Hematopoietic multipotent progenitor cell (in vitro differentiated cells): ENCODE measurements around the gene THNSL1. TPM values are rescaled to one million over a fixed set of nuclear protein-coding genes. Genes with fewer than 3 reads are reported as not detected.
"Not testable (repeated sequence)": the region's sequence is repeated elsewhere in the genome, so short reads cannot be mapped to it uniquely, and the experiment has no call there.

Source experiments
- DNase-seq, 3 donors: peaks; one replicate each; pipeline ENCODE4 v3.0.0-alpha.2; 2011 to 2015; ENCODE audit warnings: low read depth in 2 of 3, low spot score in 2 of 3
- total RNA-seq: library from RNA; depleted of rRNA; stranded (reverse); fragments of >200 nt; gene quantifications from one replicate; pipeline ENCODE4 v1.2.3, GENCODE V29; 2012

The THNSL1 gene
- total RNA-seq, 1 donor = 3.0 TPM

DNA sequence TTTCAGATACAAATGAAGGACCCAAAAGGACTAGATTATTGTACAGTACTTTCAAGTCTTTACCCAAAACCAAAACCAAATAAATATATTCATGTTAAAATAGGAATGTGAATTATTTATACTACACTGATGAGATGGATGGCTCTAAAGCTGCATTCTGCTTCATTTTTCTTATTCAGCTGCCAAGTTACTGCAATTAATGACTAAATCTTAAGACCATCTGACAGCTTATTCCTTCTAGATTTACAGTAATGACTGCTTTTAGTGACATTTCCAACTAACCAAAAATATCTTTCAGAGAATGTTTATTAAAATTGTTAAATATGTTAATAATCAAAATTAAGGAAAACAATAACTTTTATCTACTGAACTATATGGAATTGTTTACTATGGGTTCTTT, 21.3 kb upstream of the THNSL1 start:
- no peak for DNase-seq

DNA sequence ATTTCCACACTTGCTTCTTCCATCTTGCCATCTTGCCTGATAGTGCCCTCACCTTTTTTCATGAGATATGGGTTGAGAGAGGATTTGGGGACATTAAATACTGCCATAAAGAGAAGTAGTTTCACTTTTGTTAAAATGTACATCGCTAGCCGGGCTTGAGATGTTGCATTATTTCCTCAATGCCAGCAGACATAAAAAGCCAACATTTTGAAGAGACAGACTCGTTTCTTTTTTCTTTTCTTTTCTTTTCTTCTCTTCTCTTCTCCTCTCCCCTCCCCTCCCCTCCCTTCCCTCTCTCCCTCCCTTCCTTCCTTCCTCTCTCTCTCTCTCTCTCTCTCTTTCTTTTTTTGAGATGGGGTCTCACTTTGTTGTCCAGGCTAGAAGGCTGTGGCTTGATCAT, 18.4 kb upstream of the THNSL1 start:
- DNase-seq = no peak

GRCh38 chr10:25011591-25011990, 4.8 kb upstream of the THNSL1 start:
- not testable (repeated sequence) for DNase-seq

DNA sequence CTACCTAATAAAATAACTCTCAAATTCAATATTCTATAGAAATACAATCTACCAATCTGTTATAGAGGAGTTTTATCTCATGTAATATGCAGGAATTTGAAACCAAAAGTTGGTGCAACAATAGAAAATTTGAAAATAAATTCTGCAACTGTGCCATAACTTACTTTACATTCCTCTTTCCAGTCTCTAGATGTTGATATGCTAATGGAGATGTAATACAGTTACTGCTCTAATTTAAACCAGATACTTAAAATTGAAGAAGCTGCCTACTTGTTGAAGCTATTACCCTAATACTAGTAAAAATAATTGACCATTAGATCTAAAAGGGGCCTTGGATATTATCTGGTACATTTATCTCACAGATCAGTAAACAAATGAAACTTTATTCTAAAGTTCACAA, 1.8 kb upstream of the THNSL1 start:
- no peak for DNase-seq

DNA sequence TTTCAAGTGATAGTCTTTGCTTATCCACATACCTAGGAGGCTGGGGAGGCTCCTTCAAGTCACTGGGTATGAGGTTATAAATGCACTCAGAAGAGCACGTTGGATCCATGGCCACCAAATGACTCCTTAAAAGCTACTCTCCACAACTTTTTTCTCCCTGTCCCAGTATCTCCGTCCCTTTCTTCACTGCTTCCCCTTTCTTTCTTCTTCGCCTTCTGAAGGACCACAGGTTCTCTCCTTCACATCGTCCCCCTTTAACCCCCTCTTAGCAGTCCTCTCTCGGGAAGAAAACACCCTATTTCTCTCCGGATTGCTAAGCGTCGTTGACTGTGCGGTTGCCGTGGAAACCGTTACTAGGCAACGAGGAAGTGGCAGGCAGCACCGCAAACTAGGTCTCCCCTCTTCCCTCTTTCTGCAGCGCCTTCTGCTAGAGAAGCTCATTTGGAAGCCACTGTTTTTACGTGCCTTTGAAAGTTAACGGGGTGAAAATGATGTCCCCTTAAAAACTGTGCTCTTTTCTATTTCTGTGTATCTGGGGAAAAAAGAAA, 510 bp upstream of the THNSL1 start, which contains the start of gene ENKUR:
TSS of gene ENKUR (minus strand) at position 331 of the 548 bp plus-strand sequence. CDS start at position 109, 222 bp downstream.
- DNase-seq = peak; percentile 95 to 96 (median 96)

DNA sequence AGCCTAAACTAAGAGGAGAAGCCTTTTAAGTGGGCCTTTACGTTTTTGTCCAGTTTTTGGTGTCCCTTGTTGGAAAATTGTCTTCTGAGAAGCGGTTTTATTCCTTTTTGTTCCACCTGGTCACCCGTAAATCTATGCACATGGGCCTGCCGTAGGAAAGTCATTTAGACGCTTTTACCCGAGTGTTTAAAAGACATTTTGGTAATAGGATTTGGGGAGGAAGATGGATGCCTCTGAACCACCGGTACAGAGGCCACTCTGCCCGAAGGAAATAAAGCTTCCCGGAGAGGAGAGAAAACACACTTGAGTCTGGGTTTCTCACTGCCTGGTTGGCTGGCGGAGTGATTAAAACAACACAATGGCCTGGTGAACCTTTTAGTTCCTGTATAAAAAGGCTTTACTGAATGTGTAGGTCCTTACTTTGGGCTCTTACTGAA, 760 bp downstream of the THNSL1 start:
- no peak for DNase-seq

GRCh38 chr10:25017661-25018060, 1.2 kb downstream of the THNSL1 start:
- DNase-seq = no peak

GRCh38 chr10:25018703-25019102, 2.3 kb downstream of the THNSL1 start:
- no peak for DNase-seq

- peak in 1 of 3 donors; percentile 4 for DNase-seq
These were observed 6.9 kb downstream of the THNSL1 start for GRCh38 chr10:25023278-25023677.

DNA sequence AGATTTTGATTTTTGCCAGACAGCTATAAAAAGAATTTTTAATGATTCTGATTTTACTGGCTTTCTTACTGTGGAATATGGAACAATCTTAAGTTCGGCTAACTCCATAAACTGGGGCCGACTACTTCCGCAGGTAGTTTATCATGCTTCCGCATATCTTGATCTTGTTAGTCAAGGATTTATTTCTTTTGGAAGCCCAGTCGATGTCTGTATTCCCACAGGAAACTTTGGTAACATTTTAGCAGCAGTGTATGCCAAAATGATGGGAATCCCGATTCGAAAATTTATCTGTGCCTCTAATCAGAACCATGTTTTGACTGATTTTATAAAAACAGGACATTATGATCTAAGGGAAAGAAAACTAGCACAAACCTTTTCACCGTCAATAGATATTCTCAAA, 8.1 kb downstream of the THNSL1 start:
- DNase-seq = no peak

GRCh38 chr10:25026463-25026862, 10.1 kb downstream of the THNSL1 start:
- peak in 2 of 3 donors; percentile 9 to 33 for DNase-seq

GRCh38 chr10:25028711-25029110, 12.3 kb downstream of the THNSL1 start:
- DNase-seq = no peak

- no peak for DNase-seq
These were observed 13.1 kb downstream of the THNSL1 start for GRCh38 chr10:25029519-25029918.

DNA sequence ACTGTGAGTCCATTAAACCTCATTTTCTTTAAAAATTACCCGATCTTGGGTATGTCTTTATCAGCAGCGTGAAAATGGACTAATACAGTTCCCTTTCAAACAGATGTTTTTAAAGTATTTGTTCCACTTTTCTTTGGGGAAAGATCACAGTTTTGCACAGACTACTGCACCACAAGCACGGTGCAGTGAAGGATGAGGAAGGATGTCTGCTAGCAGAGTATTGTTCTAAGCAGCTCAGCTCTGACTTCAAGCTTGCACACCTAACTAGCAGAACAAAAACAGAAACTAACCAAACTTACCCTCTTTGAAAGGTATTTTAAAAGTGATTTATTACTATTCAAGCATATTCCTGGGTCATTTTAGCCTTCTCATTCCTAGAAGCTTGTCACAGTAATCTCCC, 20.0 kb downstream of the THNSL1 start:
- peak in 2 of 3 donors; percentile 11 to 39 for DNase-seq

- DNase-seq = no peak
These were observed 21.9 kb downstream of the THNSL1 start for GRCh38 chr10:25038325-25038724.

- no peak for DNase-seq
These were observed 23.1 kb downstream of the THNSL1 start for GRCh38 chr10:25039531-25039930.

- no peak for DNase-seq
These were observed 30.2 kb downstream of the THNSL1 start for GRCh38 chr10:25046641-25047040.

- no peak for DNase-seq
These were observed 30.7 kb downstream of the THNSL1 start for GRCh38 chr10:25047088-25047487.

DNA sequence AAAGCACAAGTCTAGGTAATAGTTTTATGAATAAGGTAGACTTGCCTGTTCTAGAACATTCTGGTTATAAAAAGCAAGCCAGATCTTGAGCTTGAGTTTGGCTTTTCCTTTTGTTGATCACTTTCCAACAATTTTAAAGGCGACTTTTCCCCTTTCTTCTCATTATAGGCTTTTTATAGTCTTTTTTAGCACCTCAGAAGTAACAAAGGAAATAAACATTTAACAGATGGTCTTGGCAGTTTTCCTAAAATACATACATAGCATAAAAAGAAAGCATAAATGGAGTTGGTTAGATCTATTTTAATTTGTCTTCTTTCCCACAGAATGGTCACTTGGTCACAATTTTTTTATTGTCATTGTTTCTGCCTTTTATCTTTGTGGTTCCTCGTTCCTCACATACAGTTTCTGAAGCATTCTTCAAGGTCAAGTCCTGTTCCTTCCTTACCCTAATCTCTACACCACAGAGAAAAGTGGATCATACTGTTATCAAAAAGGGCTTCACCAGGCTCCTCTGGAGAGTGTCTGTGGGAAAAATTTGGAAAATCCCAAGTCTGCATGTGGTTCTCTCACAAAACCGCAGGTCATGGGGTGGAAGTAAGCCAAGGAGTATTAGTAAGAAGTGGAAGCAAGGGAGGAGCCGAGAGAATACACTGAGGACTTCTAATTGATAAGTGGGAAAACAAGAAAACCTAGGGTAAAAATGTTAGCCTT, 31.3 kb downstream of the THNSL1 start:
- no peak for DNase-seq

DNA sequence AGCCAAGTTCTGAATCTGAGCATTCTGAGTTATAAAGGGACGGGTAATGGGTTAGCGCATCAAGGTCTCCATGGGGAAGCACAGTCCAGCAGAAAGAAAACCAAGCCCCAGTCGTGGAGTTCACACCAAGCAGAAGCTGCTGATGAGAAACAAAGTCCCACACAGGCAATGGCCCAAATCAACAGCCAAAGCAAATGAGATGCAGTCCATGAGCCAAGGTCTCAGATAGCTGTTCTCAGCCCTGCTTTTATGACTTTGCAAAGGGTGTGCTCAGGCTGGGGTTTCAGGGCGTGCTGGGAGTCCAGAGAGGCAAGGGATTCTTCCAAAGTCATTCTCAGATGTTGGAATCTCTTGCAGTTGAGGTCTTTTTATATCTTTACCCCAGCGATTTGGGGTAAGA, 32.0 kb downstream of the THNSL1 start:
- DNase-seq = no peak

DNA sequence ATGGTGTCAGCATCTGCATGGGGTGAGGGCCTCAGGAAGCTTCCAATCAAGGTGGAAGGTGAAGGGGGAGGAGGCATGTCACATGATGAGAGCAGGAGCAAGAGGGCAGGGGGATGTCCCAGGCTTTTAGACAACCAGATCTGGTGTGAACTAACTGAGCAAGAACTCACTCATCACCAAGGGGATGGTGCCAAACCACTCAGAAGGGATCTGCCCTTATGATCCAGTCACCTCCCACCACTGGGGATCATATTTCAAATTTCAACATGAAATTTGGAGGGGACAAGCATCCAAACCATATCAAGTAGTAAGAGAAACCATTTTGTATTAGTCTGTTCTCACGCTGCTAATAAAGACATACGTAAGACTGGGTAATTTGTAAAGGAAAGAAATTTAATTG, 33.6 kb downstream of the THNSL1 start:
- no peak for DNase-seq

- DNase-seq = no peak
These were observed 34.0 kb downstream of the THNSL1 start for GRCh38 chr10:25050402-25050801.
